Activated T-cell treated with anti-CD3 and anti-CD28 coated beads, Interleukin-2, amount 50 U/mL, for 72 hours (primary cell): ENCODE data around the gene DRC3. TPM values are rescaled to one million over a fixed set of nuclear protein-coding genes. Genes with fewer than 3 reads are reported as not detected.

Experiments
- ATAC-seq, 2 donors: fragments of 150-1000 bp; cut with Tn5 transposase; replicated peaks in 1 of 2; 2 replicates each; pipeline ENCODE4 v1.10.0; 2021; ENCODE audit warnings: moderate library complexity in 2 of 2, mild to moderate bottlenecking in 1 of 2
- DNase-seq, 2 donors: peaks; one replicate each; pipeline ENCODE4 v3.0.0; 2021 to 2022; ENCODE audit warnings: mixed read lengths in 1 of 2
- H3K27ac Mint-ChIP-seq: one replicate; pipeline ENCODE4 v1.8.0; 2022; ENCODE audit warnings: mild to moderate bottlenecking, moderate library complexity, mixed read lengths
- H3K27me3 Mint-ChIP-seq: one replicate; pipeline ENCODE4 v1.8.0; 2022; ENCODE audit warnings: low read depth, mixed read lengths
- H3K36me3 Mint-ChIP-seq, 2 donors: one replicate each; pipeline ENCODE4 v1.8.0; 2022; ENCODE audit warnings: mixed read lengths in 2 of 2, mild to moderate bottlenecking in 1 of 2; ENCODE audit not compliant: insufficient read depth in 2 of 2
- H3K4me1 Mint-ChIP-seq: one replicate; pipeline ENCODE4 v1.8.0; 2022; ENCODE audit warnings: low read depth, mixed read lengths
- H3K4me3 Mint-ChIP-seq, 2 donors: one replicate each; pipeline ENCODE4 v1.8.0; 2022; ENCODE audit warnings: mild to moderate bottlenecking in 2 of 2, mixed read lengths in 2 of 2, moderate library complexity in 2 of 2
- H3K9me3 Mint-ChIP-seq, 2 donors: one replicate each; pipeline ENCODE4 v1.8.0; 2022; ENCODE audit warnings: mixed read lengths in 2 of 2
- total RNA-seq, 2 donors: library from RNA; stranded (reverse); gene quantifications; one replicate each; pipeline ENCODE4 v1.2.3, GENCODE V29; 2022

DRC3 gene
- total RNA-seq, 2 donors from 2014 or later = 0.39 to 0.43 TPM

- H3K27ac Mint-ChIP-seq = no peak overlapping the region
Observed at GRCh38 chr17:18011286-18011685, 38.6 kb downstream of the DRC3 start.

DNA sequence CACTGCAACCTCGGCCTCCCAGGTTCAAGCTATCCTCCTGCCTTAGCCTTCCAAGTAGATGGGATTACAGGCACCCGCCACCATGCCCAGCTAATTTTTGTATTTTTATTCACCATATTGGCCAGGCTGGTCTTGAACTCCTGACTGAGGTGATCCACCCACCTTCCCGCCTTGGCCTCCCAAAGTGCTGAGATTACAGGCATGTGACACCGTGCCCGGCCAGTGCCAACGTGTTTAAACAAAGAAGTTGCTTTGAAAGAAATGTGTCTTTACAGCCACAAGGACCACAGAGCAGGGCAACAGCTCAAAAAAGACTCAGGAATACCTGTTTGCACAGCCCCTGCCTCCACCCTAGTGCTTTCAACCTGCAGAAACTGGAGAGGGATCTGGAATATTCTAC, 41.3 kb downstream of the DRC3 start:
- no peak for ATAC-seq
- H3K9me3 Mint-ChIP-seq = no peaks in the 10 kb centered on the region

More at GRCh38 chr17:18011286-18011685, 38.6 kb downstream of the DRC3 start:
- Mint-ChIP-seq H3K27me3 (no peaks in the 10 kb centered on the region), H3K36me3 (peaks cover 0 to 3% of the 10 kb centered on the region in 2 donors), H3K9me3 (no peaks in the 10 kb centered on the region), H3K4me3 (no peak overlapping the region), H3K4me1 (peaks cover 9% of the 10 kb centered on the region)
- DNase-seq (no peak), ATAC-seq (no peak)

GRCh38 chr17:18015593-18015992, 42.9 kb downstream of the DRC3 start:
- Mint-ChIP-seq H3K4me1 (peaks cover 9% of the 10 kb centered on the region), H3K36me3 (peaks cover 2% of the 10 kb centered on the region in 2 donors), H3K27me3 (no peaks in the 10 kb centered on the region), H3K27ac (no peak overlapping the region), H3K9me3 (no peaks in the 10 kb centered on the region), H3K4me3 (no peak overlapping the region)
- no peak for DNase-seq
- ATAC-seq = no peak

More for the DNA sequence above, 41.3 kb downstream of the DRC3 start:
- H3K36me3 Mint-ChIP-seq = peaks cover 0 to 5% of the 10 kb centered on the region in 2 donors
- no peak overlapping the region for H3K27ac Mint-ChIP-seq
- no peak overlapping the region for H3K4me3 Mint-ChIP-seq
- H3K4me1 Mint-ChIP-seq = peaks cover 9% of the 10 kb centered on the region
- H3K27me3 Mint-ChIP-seq = no peaks in the 10 kb centered on the region
- DNase-seq = no peak

DNA sequence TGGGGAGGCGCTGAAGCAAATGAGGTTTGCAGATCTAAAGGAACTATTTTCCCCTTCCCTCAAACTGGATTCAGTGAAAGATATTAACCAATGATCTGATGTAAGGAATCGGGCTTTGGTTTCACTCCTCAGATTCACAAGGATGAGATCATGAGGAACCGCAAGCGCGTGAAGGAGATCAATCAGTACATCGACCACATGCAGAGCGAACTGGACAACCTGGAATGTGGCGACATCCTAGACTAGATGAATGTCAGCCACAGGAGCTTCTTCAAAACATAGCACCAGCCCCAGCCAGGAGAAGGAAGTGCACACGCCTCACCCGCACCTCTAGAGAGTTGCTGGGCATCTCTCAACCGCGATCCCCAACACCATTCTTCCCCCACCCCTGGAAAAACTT, 43.8 kb downstream of the DRC3 start:
- Mint-ChIP-seq H3K27me3 (no peaks in the 10 kb centered on the region), H3K9me3 (no peaks in the 10 kb centered on the region), H3K4me3 (no peak overlapping the region), H3K27ac (no peak overlapping the region), H3K4me1 (peaks cover 9% of the 10 kb centered on the region), H3K36me3 (peaks cover 2% of the 10 kb centered on the region in 2 donors)
- no peak for ATAC-seq
- no peak for DNase-seq

GRCh38 chr17:18017958-18018357, 45.3 kb downstream of the DRC3 start:
- DNase-seq = no peak
- H3K27me3 Mint-ChIP-seq = no peaks in the 10 kb centered on the region
- peaks cover 9% of the 10 kb centered on the region for H3K4me1 Mint-ChIP-seq
- no peak overlapping the region for H3K27ac Mint-ChIP-seq
- ATAC-seq = no peak
- H3K4me3 Mint-ChIP-seq = no peak overlapping the region
- peaks cover 2% of the 10 kb centered on the region in 2 donors for H3K36me3 Mint-ChIP-seq
- no peaks in the 10 kb centered on the region for H3K9me3 Mint-ChIP-seq

- ATAC-seq = no peak
- peaks cover 2% of the 10 kb centered on the region in 2 donors for H3K36me3 Mint-ChIP-seq
- no peak for DNase-seq
- H3K4me1 Mint-ChIP-seq = peaks cover 9% of the 10 kb centered on the region
- H3K27ac Mint-ChIP-seq = no peak overlapping the region
- H3K27me3 Mint-ChIP-seq = no peaks in the 10 kb centered on the region
- no peak overlapping the region for H3K4me3 Mint-ChIP-seq
- no peaks in the 10 kb centered on the region for H3K9me3 Mint-ChIP-seq
Observed at GRCh38 chr17:18018411-18018921, 45.8 kb downstream of the DRC3 start.

DNA sequence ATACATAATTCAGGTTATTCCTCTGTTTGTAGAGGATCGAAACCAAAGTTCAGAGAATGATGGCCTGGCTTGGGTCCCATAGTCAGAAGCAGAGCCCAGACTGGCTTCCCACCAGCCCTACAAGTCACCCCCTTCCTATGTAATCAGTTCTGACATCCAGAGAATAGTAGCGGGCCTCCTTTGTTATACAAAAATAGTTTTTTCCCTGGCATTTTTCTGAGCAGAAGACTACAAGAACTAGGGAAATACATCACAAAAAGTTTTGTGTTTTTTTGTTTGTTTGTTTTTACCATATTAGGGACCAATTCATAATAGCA, 47.1 kb downstream of the DRC3 start:
- ATAC-seq (no peak), DNase-seq (no peak)
- H3K27ac Mint-ChIP-seq = no peak overlapping the region
- H3K4me1 Mint-ChIP-seq = peaks cover under 1% of the 10 kb centered on the region
- no peaks in the 10 kb centered on the region for H3K27me3 Mint-ChIP-seq
- peaks cover 2% of the 10 kb centered on the region in 2 donors for H3K36me3 Mint-ChIP-seq
- H3K9me3 Mint-ChIP-seq = no peaks in the 10 kb centered on the region
- H3K4me3 Mint-ChIP-seq = no peak overlapping the region

DNA sequence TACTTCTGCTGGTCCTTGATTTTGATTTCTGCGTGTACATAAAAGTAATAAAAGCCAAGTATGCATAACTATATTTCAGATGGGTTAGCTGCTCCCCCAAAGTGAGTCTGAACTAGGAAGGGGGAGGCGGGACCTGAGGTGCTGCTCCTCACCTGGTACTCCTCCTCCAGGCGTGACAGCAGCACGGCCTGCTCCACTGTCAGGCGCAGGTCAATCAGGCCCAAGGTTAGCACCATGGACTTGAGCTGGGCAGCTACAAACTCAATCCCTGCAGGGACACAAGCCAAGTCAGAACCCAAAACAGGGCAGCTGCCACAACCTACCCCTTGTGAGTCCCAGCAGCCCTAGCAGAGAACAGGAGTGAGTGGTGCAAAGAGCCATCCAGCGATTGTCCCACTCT, 48.3 kb downstream of the DRC3 start:
- H3K27ac Mint-ChIP-seq = no peak overlapping the region

DNA sequence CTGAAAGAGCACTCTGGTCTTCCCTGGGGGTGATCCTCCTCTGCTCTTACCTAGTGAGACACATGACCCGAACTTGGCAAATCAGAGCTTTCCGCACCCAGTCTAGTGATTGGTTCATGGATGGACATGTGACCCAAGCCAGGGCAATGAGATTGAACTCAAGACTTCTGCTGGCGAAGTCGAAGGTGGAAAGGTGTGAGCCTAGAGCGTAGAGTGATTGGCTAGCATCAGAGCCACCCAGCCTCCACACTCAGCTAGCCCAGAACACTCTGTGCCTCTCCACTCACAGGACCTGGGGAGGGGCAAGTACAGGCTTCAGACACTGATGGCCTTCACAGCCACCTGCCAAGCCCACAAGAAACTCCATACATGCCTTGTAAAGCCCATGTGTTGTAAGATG, 48.7 kb downstream of the DRC3 start:
- ATAC-seq (no peak), DNase-seq (no peak)
- H3K9me3 Mint-ChIP-seq = no peaks in the 10 kb centered on the region
- no peaks in the 10 kb centered on the region for H3K27me3 Mint-ChIP-seq
- H3K4me3 Mint-ChIP-seq = no peak overlapping the region
- no peak overlapping the region for H3K27ac Mint-ChIP-seq
- peaks cover 2% of the 10 kb centered on the region in 2 donors for H3K36me3 Mint-ChIP-seq
- peaks cover 17% of the 10 kb centered on the region for H3K4me1 Mint-ChIP-seq

More for the DNA sequence above, 48.3 kb downstream of the DRC3 start:
- Mint-ChIP-seq H3K4me3 (no peak overlapping the region), H3K27me3 (no peaks in the 10 kb centered on the region), H3K36me3 (peaks cover 2% of the 10 kb centered on the region in 2 donors), H3K9me3 (no peaks in the 10 kb centered on the region), H3K4me1 (peaks cover 13% of the 10 kb centered on the region)
- DNase-seq = no peak
- no peak for ATAC-seq

DNA sequence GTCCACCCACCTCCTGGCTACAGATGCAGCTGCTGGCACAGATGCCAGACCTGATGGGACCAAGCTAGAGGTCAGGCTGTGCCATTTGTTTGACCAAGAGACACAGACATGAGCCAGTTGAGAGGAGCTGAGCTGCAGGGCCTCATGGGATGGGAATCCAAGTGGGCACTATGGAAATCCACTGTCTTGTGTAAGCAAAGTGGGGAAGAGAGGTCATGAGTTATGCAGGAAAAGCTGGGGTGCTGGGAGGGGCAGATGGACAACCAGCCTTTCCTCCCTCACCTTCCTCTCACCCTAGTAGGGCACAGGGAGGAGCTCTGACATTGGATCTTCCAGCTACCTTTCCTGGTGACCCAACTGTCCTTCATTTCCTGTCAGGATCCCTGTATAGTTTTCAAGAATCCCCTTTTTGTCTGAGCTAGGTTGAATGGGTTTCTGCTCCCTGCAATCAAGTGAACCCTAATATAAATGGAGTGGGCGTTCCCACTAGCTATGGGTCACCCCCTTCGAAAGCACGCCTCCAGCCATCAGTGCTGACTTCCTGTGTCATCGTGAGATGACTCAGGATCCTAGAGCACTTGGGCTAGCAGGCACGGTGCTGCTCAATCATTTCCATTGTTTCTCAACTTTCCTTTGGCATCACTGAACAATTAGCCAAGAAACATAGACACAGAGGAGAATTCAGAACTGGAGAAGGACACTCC, 52.7 kb downstream of the DRC3 start:
- H3K36me3 Mint-ChIP-seq = no peaks in the 10 kb centered on the region
- ATAC-seq (peak; percentile 82 to 93), DNase-seq (peak; percentile 35 to 41)
- no peaks in the 10 kb centered on the region for H3K9me3 Mint-ChIP-seq
- peak overlapping the region; percentile 9 to 47 for H3K4me3 Mint-ChIP-seq
- H3K27me3 Mint-ChIP-seq = no peaks in the 10 kb centered on the region
- peak overlapping the region; percentile 10 for H3K27ac Mint-ChIP-seq
- H3K4me1 Mint-ChIP-seq = peaks cover 22% of the 10 kb centered on the region

GRCh38 chr17:18025945-18026776, 53.5 kb downstream of the DRC3 start:
- no peaks in the 10 kb centered on the region for H3K9me3 Mint-ChIP-seq
- peak overlapping the region; percentile 10 for H3K27ac Mint-ChIP-seq
- H3K27me3 Mint-ChIP-seq = no peaks in the 10 kb centered on the region
- peak; percentile 81 to 83 for ATAC-seq
- peaks cover 22% of the 10 kb centered on the region for H3K4me1 Mint-ChIP-seq
- no peaks in the 10 kb centered on the region for H3K36me3 Mint-ChIP-seq
- DNase-seq = peak; percentile 26 to 38
- peak overlapping the region; percentile 16 to 47 for H3K4me3 Mint-ChIP-seq

GRCh38 chr17:18027280-18027679, 54.6 kb downstream of the DRC3 start:
- no peaks in the 10 kb centered on the region for H3K27me3 Mint-ChIP-seq
- H3K4me3 Mint-ChIP-seq = no peak overlapping the region
- DNase-seq = no peak
- H3K9me3 Mint-ChIP-seq = no peaks in the 10 kb centered on the region
- H3K4me1 Mint-ChIP-seq = peaks cover 27% of the 10 kb centered on the region
- H3K36me3 Mint-ChIP-seq = no peaks in the 10 kb centered on the region
- no peak overlapping the region for H3K27ac Mint-ChIP-seq
- no peak for ATAC-seq

DNA sequence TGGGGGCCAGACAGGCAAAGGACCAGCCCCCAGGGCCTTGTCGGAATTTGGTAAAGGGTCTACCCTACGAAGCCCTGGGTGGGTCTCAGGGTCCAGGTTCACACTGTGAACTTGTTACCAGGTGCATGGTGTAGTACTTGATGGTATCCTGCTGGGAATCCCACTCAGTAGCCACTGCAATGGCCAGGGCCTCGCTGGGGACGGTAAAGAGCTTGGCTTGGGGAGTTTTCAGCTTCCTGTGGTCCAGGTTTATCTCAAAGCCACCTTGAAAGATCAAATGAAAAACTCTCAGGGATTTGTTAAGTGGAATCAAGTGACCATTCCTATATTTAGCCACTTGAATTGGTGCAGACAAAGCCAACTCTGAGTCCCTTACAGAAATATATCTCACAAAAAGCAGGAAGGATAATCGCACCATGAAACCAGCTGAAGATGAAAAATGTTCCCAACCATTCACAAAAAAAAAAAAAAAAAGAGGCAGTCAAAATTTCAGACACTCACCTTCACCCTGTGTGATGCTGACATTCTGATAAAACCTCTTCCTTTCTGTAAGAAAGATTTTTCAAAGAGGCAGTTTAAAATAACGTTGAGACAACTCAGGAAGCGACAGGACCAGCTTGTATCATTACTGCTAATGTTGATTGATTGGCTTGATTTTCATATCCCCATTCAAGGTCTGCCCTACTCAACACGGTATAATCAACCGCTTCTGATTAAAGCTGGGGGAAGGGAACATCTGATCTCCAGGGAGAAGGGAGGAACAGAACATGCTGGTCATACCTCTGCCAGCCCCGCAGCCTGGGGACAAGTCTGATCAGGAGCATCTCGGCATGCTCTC, 55.7 kb downstream of the DRC3 start:
- no peaks in the 10 kb centered on the region for H3K27me3 Mint-ChIP-seq
- no peak for DNase-seq
- no peak overlapping the region for H3K4me3 Mint-ChIP-seq
- H3K9me3 Mint-ChIP-seq = no peaks in the 10 kb centered on the region
- peaks cover 30% of the 10 kb centered on the region for H3K4me1 Mint-ChIP-seq
- ATAC-seq = no peak
- no peak overlapping the region for H3K27ac Mint-ChIP-seq
- no peaks in the 10 kb centered on the region for H3K36me3 Mint-ChIP-seq
